Measurements from ENCODE around the gene GRXCR2.
"Not testable (repeated sequence)": the region's sequence is repeated elsewhere in the genome, so short reads cannot be mapped to it uniquely, and the experiment has no call there.

The GRXCR2 gene

DNA sequence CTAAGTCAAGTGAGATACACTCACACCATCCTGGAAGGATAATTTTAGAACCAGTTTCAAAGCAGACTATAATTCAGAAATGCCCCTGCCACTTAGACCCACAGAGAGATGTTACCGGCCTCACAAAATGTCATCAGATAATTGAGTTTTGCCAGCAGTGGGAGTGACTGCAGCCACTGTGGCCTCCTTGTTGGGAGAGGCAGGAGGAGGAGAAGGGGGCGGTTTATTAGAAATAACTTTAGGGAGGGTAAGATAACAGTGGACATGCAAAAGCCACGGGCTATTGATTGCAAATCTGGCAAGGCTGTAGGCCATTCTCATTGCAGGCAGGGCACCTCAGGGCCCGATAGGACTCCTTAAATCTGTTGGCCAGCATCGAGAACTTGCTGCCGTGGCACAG lies 13.4 kb downstream of the GRXCR2 start:
- DNase-seq (ENCODE audit: insufficient read length, low spot score): no peak
- no peak for FAIRE-seq
- no peak for TF ChIP-seq POLR2A (IDR thresholded peaks at IDR 0.05; ENCODE audit: low read depth, low read length)

DNA sequence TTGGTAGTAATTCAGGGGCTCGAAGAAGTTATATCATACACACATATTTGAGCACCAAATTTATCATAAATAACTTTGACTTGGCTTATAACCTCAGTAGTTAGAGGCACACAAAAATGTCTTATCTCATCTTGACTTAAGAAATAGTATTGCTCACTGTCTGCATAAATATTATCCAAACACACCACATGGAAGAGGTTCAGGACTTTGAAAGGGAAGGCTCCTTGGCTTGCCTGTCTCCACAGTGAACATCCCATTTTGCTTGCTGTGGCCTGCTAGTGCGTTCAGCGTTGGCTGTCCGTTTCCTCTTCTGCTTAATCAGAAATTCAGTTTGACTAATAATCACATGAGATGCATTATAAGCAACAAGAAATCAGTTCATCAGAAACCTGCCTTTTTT lies 13.9 kb downstream of the GRXCR2 start:
- DNase-seq (ENCODE audit: insufficient read length, low spot score) (no peak), FAIRE-seq (no peak)
- TF ChIP-seq POLR2A (IDR thresholded peaks at IDR 0.05; ENCODE audit: low read depth, low read length): no peak

DNA sequence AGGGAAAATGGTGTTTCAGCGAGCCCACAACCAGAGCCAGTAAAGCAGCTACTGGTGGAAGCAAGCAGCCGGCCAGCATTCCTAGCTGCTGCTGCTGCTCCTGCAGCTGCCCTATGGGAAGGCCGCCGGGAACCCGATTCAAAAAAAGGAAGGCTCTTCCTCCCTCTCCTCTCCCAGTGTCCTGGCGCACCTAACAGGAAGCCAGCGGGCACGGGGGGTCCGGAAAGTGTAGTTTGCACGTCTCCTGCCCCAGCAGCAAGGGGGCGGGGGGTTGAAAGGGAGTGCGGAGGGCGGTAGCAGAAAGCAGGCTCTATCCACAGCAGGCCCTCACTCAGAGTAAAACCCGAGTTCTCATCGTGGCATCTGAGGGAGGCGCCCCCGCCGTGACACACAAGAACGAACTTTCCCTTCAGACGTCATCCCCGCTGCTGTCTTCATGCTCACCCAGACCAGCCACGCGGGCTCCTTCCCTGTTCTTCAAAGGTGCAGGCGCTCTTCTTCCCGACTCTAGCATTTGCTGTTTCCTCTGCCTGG lies 16.5 kb downstream of the GRXCR2 start:
- DNase-seq (ENCODE audit: insufficient read length, low spot score): peak; percentile 11
- no peak for FAIRE-seq

DNA sequence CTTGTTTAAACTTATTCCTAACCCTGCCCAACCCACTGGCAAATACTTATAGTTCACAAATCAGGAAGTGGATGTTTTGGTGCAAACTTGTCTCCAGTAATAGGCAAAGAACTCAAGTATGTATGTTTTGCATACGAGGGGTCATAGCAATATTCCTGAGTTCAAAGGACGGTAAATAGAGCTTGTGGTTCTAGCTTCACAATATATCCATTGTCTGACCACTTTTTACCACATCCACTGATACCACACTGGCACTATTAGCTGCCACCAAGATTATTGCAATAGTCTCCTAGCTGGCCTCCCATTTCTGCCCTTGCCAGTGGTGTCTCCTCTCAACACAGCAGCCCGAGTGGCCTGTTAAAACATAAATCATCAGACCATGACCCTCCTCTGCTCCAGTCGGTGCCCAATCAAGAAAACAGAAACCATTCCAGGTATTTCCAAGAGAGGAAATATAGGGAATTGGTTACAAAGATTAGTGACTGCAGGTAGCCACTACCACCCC lies 17.0 kb downstream of the GRXCR2 start:
- peak; percentile 7 for DNase-seq (ENCODE audit: insufficient read length, low spot score)
- FAIRE-seq: no peak
- TF ChIP-seq POLR2A (IDR thresholded peaks at IDR 0.05; ENCODE audit: low read depth, low read length): no peak

More for the DNA sequence above, 16.5 kb downstream of the GRXCR2 start:
- peak; percentile 30; the same call in 1 of the 2 replicates for TF ChIP-seq POLR2A (IDR thresholded peaks at IDR 0.05; ENCODE audit: low read depth, low read length)

DNA sequence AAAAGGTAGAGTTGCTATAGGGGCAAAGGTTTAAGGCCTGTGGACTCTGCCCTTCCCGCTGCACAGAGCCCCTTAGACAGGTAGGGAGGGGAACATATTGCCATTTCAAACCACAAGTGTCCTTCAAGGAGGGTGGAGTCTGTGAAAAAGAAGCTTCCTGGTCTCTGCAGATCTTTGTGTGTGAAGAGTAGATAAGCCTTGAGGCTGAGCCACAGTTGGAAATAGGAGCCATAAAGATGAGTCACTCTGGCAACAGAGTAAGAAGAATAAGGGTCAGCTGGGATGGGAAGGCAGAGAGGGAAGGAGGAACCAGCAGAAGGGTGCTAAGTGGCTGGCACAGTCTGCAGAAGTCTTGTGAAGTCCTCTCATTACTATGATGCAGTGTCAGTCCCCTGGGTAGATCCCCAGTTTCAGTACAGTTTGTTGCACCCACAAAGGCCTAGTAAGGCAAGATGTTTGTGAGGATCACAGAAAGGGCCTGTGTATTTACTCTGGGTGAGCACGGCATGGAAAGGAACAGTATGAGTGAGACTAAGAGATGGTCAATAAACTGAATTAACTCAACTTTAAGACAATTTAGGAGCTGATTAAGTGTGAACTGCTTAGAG lies 18.1 kb downstream of the GRXCR2 start:
- no peak for TF ChIP-seq POLR2A (IDR thresholded peaks at IDR 0.05; ENCODE audit: low read depth, low read length)
- DNase-seq (ENCODE audit: insufficient read length, low spot score) (peak; percentile 30), FAIRE-seq (peak; percentile 96)

DNA sequence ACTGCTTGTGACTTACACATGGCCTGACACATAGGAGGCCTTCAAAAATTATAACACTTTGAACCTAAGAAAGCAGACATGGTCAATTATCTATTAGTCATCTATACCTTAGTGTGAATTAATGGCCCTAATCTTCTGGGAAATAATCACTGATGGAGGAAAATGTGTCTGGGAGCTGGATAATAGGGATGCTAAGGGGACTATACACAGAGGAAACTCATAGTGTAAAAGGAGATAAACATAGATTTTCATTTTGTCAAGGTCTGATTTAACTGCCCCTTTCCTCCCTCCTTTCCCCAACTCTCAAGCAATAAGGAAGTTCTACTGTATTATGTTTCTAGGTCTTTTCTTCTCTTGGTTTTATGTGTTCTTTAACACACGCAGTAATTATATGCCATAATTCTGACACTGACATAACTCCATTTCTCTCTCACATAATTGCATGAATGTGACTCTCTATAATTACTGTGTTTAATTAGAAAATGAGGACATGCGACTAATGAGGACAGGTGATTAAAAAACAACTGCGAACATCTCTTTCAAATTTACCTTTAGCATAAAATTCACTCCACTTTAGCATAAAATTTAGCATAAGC lies 18.9 kb downstream of the GRXCR2 start:
- DNase-seq (ENCODE audit: insufficient read length, low spot score) (no peak), FAIRE-seq (no peak)
- TF ChIP-seq POLR2A (IDR thresholded peaks at IDR 0.05; ENCODE audit: low read depth, low read length): no peak

DNA sequence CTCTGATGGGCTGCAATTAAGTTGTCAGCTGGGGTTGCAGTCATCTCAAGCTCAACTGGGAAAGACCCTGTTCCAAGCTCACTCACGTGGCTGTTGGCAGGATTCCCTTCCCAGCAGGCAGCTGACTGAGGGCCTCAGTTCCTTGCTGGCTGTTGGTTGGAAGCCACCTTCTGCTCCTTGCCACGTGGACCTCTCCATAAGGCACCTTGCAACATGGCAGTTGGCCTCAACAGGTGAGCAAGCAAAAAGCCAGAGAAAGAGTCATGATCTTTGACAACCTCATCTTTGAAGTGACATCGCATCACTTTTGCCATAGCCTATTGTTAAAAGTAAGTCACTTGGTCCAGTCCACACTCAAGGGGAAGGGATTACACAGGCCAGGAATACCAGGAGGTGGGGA lies 19.8 kb downstream of the GRXCR2 start:
- no peak for TF ChIP-seq POLR2A (IDR thresholded peaks at IDR 0.05; ENCODE audit: low read depth, low read length)
- DNase-seq (ENCODE audit: insufficient read length, low spot score) (no peak), FAIRE-seq (no peak)

DNA sequence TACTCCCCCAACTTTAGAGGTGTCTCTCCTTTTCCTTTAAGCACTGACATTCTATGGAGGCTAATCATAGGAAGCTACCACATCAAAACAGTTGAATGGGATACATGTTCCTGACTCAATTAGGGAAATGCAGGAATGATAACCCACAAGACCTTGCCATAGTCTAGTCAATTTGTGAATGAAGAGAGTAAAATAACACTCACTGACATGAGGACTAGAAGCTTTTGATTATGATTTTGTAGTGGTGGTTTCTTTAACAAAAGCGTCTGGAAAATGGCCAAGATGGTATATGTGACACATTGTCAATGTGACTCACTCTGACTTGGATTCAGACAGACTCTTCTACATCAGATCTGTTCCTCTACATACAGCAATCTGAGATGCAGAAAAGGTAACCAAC lies 24.0 kb downstream of the GRXCR2 start:
- DNase-seq (ENCODE audit: insufficient read length, low spot score) (peak; percentile 15), FAIRE-seq (peak; percentile 94)
- TF ChIP-seq POLR2A (IDR thresholded peaks at IDR 0.05; ENCODE audit: low read depth, low read length): no peak

DNA sequence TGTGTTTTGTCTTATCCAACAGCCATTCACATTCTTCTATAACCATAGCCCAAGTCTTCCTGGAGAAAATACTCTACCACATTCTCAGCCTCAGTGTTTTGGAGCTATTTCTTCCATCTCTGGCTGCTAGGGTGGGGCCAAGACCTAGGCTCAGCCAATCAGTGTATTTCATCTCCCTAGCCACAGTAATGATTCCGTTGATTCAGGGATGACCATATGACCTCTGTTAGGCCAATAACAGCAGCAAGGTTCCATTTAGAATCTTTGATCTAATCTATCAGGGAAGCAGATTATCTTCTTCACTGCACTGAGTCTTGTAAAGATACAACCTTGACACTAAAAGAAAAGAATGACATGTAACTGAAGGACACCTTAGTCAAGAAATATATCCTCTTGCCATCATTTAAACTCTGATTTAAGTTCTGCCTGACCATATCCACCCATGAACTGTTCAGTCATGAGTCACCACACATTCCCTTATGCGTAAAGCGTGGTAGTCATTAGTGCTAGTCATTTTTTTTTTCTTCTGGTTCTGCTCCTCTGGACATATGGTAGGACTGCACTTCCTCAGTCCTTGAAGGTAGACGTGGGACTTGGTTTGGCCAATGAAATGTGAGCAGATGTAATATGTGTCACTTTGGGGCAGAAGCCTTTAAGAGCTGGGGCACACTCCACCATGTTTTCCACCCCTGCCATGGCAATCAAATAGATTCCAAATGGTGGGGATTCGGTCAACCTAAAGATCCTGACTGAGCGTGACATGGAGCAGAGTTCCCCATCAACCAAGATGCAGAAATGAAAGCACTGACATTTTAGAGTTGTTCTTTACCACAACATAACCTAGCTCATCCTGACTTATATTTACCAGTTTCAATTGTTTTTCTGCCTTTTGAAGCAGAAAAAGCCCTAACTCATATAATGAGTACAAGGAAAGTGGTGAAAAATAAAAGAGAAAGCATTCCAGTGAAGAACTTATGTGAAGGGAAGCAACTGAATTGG lies 25.0 kb downstream of the GRXCR2 start:
- peak; percentile 33 for DNase-seq (ENCODE audit: insufficient read length, low spot score)
- FAIRE-seq: peak; percentile 99
- no peak for TF ChIP-seq POLR2A (IDR thresholded peaks at IDR 0.05; ENCODE audit: low read depth, low read length)

DNA sequence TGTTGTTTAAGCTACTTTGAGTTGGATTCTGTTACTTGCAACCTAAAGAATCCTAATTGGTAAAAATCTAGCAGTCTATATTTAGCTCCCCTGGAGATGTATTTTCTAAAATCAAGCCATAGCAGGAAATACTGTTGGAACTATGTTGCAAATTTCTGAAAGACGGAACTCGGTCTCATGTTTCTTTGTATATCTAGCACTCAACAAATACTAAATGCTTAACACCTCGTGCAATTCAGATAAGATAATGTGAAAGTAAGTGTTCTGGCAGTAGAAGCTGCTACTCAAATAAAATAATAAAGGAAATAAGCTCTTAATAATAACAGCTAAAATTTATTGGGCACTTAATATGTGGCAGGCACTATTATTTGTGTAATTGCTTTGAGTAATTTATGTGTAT lies 26.7 kb downstream of the GRXCR2 start:
- no peak for TF ChIP-seq POLR2A (IDR thresholded peaks at IDR 0.05; ENCODE audit: low read depth, low read length)
- DNase-seq (ENCODE audit: insufficient read length, low spot score) (no peak), FAIRE-seq (no peak)

DNA sequence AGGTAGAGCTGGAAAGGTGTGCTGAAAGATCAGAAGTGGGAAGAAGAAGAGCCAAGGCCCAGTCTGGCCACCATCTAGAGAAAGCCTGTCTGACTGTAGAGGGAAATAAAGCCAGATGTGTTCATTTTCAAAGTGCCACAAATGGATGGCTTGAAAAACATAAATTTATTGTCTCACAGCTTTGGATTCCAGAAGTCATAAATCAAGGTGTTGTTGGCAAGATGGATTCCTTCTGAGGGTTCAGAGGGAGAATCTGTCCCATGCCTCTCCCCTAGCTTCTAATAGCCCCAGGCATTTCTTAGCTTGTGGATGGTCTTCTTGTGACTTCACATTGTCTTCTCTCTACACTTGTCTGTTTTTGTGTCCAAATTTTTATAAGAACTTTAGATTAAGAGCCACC lies 31.5 kb downstream of the GRXCR2 start:
- FAIRE-seq: no peak
- no peak for DNase-seq (ENCODE audit: insufficient read length, low spot score)
- no peak for TF ChIP-seq POLR2A (IDR thresholded peaks at IDR 0.05; ENCODE audit: low read depth, low read length)

DNA sequence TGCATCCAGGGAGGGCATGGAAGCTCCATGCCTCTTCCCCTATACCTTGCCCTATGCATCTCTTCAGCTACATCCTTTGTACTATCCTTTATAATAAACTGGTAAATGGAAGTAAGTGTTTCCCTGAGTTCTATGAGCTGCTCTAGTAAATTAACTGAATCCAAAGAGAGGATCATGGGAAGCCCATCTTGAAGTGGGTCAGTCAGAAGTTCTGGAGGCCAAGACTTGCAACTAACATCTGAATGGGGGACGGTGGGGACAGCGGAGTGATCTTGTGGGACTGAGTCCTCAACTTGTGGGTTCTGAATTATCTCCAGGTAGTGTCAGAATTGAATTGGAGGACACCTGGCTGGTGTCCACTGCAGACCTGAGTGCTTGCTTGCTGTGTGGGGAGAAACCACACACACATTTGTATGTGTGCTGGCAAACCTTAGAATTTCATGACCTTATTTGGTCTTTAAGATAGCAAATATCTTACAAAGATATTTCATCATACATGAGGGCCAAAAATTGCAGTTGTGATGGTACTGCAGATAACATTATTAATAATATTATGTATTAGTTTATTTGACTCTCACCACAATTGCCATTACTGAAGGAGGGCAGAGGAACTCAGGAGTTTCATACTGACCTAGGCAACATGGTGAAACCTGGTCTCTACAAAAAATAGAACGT lies 32.2 kb downstream of the GRXCR2 start:
- FAIRE-seq (no peak), DNase-seq (ENCODE audit: insufficient read length, low spot score) (no peak)
- TF ChIP-seq POLR2A (IDR thresholded peaks at IDR 0.05; ENCODE audit: low read depth, low read length): no peak

DNA sequence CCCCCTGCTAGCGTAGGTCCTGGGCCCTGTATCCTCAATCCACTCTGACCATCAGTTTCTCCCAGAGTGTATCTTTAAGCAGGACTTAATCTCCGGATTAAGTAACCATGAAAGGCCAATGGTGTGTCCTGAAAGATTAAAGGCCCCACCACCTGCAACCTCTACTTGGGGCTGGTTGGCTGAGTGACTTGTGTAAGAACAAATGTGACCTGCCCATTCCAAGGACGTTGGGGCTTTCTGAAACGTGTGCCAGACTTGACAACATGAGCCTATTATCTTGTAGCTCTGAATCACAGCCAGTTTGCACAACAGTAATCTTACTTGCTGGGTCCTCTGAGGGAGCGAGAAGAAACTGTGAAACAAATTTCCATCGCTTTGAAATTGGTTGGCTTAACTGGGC lies 34.5 kb downstream of the GRXCR2 start:
- TF ChIP-seq POLR2A (IDR thresholded peaks at IDR 0.05; ENCODE audit: low read depth, low read length): no peak
- DNase-seq (ENCODE audit: insufficient read length, low spot score) (no peak), FAIRE-seq (no peak)

DNA sequence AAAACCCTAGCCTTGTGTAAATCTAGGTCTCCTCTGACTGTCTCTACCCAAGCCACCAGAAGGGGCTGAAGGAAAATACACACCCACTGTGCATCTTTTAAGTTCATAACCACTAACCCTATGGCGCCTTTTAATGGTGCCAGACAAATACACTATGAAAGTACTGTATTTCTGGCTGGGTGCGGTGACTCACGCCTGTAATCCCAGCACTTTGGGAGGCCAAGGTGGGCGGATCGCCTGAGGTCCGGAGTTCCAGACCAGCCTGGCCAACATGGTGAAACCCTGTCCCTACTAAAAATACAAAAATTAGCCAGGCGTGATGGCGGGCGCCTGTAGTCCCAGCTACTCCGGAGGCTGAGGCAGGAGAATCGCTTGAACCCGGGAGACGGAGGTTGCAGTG lies 36.6 kb downstream of the GRXCR2 start:
- not testable (repeated sequence) for DNase-seq (ENCODE audit: insufficient read length, low spot score); FAIRE-seq

Data from H54 (cell line).